NCI-H748 (cell line): ENCODE measurements around the gene COMT.

Experiments
- DNase-seq: peaks from one replicate; lab custom pipeline; 2025; ENCODE audit not compliant: unreplicated experiment; lab: John Stamatoyannopoulos, UW

Gene COMT

DNA sequence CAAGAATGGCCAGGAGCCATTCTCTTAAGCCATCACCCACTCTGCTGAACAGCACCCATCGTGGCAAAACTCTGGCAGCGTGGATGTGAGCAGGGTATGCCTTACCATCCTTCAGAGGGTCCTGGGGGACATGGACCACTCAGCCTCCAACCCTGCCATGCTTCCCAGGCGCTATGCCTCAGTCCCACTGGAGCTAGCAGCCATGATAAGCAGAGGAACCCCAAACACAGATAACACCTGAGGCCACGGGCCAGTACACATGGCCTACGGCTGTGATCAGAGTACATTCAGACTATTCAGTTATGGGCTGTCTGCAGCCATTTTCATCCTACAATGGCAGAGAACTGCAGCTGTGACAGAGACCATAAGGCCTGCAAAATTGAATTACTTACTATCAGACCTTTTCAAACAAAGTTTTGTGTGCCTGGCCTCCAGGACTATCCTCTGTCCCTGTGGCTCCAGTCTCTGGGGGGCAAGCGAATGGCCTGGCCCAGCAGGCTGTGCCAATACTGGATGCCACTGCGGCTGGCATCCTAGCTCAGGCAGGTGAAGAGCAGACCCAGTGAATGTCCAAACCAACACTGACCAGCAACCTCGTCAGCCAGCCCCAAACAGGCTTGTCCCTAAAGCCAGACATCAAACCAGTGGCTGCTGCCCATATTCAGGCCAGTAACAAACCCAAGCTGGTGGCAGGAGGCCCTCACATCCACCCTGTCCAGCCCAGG lies 68.2 kb downstream of the COMT start:
- DNase-seq = no peak

- DNase-seq = no peak
These were observed 68.9 kb downstream of the COMT start for GRCh38 chr22:20010307-20011122.

GRCh38 chr22:20011123-20011992 lies 69.8 kb downstream of the COMT start:
- no peak for DNase-seq

DNA sequence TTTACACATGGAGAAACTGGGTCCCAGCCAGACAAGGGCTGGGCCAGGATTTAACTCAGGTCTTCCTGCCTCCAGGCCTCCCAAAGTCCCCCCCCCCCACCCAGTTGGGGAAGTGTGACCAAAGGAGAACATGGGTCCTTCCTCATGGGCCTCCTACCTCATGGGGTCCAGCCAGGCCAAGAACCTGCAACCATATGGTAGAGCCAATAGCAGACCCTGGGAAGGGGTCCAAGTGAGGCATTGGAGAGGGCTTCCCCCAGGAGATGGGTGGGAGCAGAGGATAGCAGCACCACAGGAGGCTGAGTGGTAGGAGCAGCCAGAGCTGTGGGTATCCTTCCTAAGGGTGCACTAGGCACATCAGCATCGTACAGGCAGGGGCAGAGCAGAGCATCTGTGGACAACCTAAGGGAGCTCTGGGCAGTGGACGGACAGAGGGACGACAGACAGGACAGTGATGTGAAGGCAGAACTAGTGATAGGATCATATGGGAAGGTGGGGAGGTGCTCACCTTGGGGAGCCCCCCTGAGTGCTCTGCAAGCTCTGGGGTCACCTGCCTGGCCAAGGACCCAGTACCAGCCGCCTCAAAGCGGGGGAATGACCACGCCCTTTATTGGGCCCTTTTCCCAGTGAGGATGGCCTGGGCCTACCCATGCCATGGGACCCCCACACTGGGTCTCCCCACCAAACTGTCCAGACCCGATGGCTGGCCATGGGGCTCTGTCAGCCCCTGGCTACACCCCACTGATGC lies 70.6 kb downstream of the COMT start:
- DNase-seq = no peak

DNA sequence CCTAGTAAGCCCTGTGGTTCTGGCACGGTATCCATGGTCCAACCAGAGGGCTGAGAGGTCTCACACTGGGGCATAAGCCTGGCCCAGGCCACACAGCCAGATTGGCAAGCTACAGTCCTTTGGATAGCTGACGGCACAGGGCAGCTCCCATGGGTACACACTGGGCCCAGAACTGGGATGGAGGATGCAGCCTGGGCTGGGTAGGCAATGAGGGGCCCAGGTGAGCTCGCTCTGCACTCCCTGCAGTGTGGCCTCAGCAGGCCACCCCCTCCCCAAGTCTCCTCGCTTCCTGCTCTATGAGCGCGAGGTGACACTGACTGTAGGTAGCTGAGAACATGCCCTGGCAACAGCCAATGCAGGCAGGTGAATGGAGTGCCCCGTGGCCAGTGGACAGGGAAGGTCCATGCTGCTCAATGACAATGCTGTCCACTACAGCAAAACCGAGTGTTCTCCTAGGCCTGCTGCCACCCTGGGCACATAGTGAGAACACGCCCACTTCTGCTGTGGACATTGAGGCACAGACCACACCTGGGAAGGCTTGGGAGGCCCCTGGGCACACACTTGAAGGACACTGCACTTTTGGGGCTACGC lies 71.3 kb downstream of the COMT start:
- no peak for DNase-seq

GRCh38 chr22:20013382-20013871 lies 71.9 kb downstream of the COMT start:
- DNase-seq = peak; percentile 69

GRCh38 chr22:20014526-20015186 lies 73.1 kb downstream of the COMT start:
- DNase-seq = no peak

DNA sequence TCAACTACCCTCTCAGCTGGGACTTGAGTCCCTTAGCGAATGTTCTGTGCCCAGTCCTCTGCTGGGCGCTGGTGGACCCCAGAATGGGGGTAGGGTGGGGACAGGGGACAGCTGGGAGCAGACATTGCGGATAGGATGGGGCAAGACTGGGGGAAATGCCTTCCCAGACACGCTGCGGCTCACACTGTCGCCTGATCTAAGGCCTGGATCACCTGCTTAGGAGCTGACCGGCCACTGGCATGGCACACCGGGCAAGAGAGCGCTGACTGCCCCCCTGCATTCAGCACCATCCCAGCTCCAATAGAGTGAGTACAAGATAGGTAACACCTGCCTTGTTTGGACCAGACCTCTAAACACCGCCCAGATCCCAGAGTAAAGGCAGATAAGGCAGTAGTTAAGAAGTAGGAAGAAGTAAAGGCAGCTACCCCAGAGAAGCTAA lies 73.6 kb downstream of the COMT start:
- no peak for DNase-seq

DNA sequence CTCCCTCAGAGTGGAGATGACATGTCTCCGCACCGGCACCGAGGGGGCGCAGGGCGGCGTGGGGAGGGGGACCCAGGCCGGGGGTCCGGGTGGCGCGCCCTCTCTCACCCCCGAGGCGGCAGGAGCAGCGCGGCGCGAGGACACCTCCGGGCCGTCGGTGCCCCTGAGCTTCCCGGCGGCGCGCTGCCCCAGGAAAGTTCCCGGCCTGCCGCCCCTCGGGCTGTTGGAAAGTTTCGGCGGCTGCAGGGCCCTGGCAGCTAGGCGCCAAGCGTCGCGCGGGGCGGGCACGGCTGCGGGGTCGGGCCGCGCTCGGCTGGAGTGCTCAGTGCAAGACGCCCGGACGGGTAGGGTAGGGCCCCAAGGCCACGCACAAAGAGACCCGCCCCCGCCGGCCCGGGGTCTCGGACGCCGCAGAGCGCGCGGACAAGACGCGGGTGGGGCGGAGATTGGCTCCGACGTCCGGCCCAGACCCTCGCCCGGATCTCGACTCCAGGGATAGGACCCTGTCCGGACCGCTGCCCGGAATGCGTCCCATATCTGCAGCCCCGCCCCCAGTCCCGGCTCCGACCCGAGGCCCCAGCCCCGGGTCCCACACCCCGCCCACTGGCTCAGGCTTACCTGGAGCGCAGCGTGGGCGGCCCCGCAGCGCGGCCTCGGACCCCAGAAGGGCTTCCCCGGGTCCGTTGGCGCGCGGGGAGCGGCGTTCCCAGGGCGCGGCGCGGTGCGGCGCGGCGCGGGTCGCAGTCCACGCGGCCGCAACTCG lies 74.6 kb downstream of the COMT start:
- peak; percentile 30 for DNase-seq

DNA sequence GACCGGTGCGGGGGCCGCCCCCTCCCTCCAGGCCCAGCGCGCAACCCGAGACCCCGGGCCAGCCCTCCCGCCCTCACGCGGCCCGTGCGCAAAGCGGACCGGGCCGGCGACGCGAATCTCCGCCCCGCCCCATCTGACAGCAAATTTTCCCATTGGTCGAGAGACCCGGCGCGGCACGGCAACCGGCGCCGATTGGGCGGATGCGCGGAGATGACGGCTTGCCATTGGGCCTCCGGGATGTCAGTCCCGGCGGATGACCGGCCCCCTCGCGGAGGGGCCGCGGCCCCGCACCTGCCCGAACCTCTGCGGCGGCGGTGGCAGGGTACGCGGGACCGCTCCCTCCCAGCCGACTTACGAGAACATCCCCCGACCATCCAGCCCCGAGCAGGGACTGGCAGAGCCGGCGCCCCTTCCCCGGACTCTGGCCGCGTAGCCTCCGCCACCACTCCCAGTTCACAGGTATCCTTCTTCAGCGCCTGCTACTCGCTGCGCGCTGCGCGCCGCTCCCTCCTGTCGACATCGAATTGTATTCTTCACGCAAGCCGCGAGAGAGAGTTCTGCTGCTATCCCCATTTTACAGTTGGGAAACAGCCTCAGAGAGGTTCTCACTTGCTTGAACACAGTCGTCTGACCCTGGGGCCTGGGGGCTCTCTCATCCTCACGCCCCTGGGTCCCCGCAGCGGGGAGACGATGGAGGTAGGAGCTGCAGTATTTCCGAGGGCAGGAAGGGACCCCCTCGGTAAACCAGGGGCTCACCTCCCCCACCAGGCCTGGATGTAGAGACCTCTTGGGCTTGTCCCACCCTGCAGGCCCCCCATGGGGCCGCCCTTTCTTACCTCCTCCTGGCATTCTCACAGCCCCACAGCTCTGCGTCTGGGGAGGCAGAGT lies 75.4 kb downstream of the COMT start, which contains the start of gene ARVCF:
TSS of gene ARVCF (minus strand) at position 90 of the 888 bp plus-strand sequence. CDS start 26,029 bp downstream, outside the sequence.
- DNase-seq = peak; percentile 87

DNA sequence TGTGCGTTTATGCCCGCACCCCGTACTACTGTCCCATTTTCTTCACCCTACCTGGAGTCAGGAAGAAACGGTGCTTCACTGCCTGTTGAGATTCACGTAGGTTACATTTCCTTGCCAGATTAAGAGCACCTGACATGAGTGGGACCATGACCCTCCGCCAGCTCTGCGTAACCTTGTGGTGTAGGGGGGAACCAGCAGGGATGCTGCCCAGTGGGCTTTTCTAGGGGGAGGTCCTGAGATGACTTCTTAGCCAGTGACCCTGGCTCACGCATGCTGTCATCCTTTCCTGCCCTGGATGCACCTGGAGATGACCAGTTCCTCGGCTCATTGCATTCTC lies 76.0 kb downstream of the COMT start:
- DNase-seq = no peak

GRCh38 chr22:20018001-20018400 lies 76.4 kb downstream of the COMT start:
- no peak for DNase-seq
